Activated CD4-positive, alpha-beta T cell treated with anti-CD3 and anti-CD28 coated beads for 48 hours (primary cell): Measurements from ENCODE around the gene SLC4A4.

Experiments used
- DNase-seq: peaks from one replicate; pipeline ENCODE4 v3.0.0-alpha.2; 2020

Gene SLC4A4

GRCh38 chr4:71338846-71339593 is at the start of gene SLC4A4:
TSS of gene SLC4A4 (plus strand) at chr4:71339020.
- no peak for DNase-seq

- no peak for DNase-seq
Measured at GRCh38 chr4:71290074-71290473, 48.7 kb upstream of the SLC4A4 start.

GRCh38 chr4:71290476-71290875 is 48.3 kb upstream of the SLC4A4 start:
- DNase-seq = no peak

- DNase-seq = no peak
Measured at GRCh38 chr4:71292228-71292627, 46.6 kb upstream of the SLC4A4 start.

- no peak for DNase-seq
Measured at GRCh38 chr4:71293705-71294104, 45.1 kb upstream of the SLC4A4 start.

- DNase-seq = no peak
Measured at GRCh38 chr4:71294301-71294700, 44.5 kb upstream of the SLC4A4 start.

- DNase-seq = no peak
Measured at GRCh38 chr4:71296945-71297344, 41.9 kb upstream of the SLC4A4 start.

- no peak for DNase-seq
Measured at GRCh38 chr4:71300362-71300761, 38.5 kb upstream of the SLC4A4 start.

- DNase-seq = no peak
Measured at GRCh38 chr4:71300964-71301363, 37.9 kb upstream of the SLC4A4 start.

- DNase-seq = no peak
Measured at GRCh38 chr4:71303287-71303686, 35.5 kb upstream of the SLC4A4 start.

- no peak for DNase-seq
Measured at GRCh38 chr4:71303850-71304249, 35.0 kb upstream of the SLC4A4 start.

GRCh38 chr4:71304289-71304850 is 34.5 kb upstream of the SLC4A4 start:
- DNase-seq = no peak

- no peak for DNase-seq
Measured at GRCh38 chr4:71307729-71308128, 31.1 kb upstream of the SLC4A4 start.

- no peak for DNase-seq
Measured at GRCh38 chr4:71322425-71322824, 16.4 kb upstream of the SLC4A4 start.

GRCh38 chr4:71333368-71333767 is 5.5 kb upstream of the SLC4A4 start:
- no peak for DNase-seq

GRCh38 chr4:71333960-71334359 is 4.9 kb upstream of the SLC4A4 start:
- DNase-seq = no peak

- no peak for DNase-seq
Measured at GRCh38 chr4:71334465-71334882, 4.3 kb upstream of the SLC4A4 start.

- no peak for DNase-seq
Measured at GRCh38 chr4:71343670-71344466, 5.0 kb downstream of the SLC4A4 start.

GRCh38 chr4:71346710-71347109 is 7.9 kb downstream of the SLC4A4 start:
- no peak for DNase-seq

GRCh38 chr4:71348586-71348985 is 9.8 kb downstream of the SLC4A4 start:
- no peak for DNase-seq

- DNase-seq = no peak
Measured at GRCh38 chr4:71355045-71355444, 16.2 kb downstream of the SLC4A4 start.

GRCh38 chr4:71355971-71356370 is 17.2 kb downstream of the SLC4A4 start:
- DNase-seq = no peak

GRCh38 chr4:71356924-71357663 is 18.3 kb downstream of the SLC4A4 start:
- DNase-seq = no peak
